HL-60 (cell line): ENCODE measurements around the gene PTPRO.

ENCODE experiments used
- POLR2AphosphoS5 ChIP-seq: IDR thresholded peaks from 2 replicates; pipeline ENCODE4 v1.6.1; 2012; ENCODE audit warnings: low read depth
- SPI1 ChIP-seq: IDR thresholded peaks from 2 replicates; pipeline ENCODE4 v1.6.1; 2012; ENCODE audit warnings: low read depth, mild to moderate bottlenecking, borderline replicate concordance
- TF ChIP-seq, protein P1 (sequence below): IDR thresholded peaks from one replicate; pipeline ENCODE4 v1.5.1; 2011; ENCODE audit warnings: low read length, control low read depth, inconsistent platforms; ENCODE audit not compliant: insufficient read depth
- TF ChIP-seq, protein P2 (sequence below): IDR thresholded peaks from 2 replicates; pipeline ENCODE4 v1.6.1; 2012; ENCODE audit warnings: low read depth; ENCODE audit not compliant: insufficient replicate concordance

DNA sequence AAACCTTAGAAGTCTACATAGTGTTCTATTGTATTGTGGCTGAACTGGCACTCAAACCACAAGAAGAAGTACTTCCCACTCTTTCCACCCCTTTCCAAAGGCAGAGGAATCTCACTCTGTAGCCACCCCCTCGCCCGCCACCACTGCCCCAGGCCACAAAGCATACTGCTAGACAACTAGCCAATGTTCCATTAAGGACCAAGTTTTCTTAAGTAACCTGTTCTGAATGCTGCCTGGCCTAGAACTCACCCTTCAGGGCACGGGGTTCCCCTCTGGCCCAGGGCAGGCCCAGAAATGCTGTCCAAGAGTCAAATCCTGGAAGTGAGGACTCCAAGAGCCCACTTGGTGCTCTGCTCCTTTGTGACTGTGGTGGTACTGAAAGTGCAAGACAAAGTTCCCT, 15.7 kb upstream of the PTPRO start:
- TF ChIP-seq, protein P1, sequence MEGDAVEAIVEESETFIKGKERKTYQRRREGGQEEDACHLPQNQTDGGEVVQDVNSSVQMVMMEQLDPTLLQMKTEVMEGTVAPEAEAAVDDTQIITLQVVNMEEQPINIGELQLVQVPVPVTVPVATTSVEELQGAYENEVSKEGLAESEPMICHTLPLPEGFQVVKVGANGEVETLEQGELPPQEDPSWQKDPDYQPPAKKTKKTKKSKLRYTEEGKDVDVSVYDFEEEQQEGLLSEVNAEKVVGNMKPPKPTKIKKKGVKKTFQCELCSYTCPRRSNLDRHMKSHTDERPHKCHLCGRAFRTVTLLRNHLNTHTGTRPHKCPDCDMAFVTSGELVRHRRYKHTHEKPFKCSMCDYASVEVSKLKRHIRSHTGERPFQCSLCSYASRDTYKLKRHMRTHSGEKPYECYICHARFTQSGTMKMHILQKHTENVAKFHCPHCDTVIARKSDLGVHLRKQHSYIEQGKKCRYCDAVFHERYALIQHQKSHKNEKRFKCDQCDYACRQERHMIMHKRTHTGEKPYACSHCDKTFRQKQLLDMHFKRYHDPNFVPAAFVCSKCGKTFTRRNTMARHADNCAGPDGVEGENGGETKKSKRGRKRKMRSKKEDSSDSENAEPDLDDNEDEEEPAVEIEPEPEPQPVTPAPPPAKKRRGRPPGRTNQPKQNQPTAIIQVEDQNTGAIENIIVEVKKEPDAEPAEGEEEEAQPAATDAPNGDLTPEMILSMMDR: no peak
- TF ChIP-seq SPI1 (no peak), POLR2AphosphoS5 (no peak)
- TF ChIP-seq, protein P2, sequence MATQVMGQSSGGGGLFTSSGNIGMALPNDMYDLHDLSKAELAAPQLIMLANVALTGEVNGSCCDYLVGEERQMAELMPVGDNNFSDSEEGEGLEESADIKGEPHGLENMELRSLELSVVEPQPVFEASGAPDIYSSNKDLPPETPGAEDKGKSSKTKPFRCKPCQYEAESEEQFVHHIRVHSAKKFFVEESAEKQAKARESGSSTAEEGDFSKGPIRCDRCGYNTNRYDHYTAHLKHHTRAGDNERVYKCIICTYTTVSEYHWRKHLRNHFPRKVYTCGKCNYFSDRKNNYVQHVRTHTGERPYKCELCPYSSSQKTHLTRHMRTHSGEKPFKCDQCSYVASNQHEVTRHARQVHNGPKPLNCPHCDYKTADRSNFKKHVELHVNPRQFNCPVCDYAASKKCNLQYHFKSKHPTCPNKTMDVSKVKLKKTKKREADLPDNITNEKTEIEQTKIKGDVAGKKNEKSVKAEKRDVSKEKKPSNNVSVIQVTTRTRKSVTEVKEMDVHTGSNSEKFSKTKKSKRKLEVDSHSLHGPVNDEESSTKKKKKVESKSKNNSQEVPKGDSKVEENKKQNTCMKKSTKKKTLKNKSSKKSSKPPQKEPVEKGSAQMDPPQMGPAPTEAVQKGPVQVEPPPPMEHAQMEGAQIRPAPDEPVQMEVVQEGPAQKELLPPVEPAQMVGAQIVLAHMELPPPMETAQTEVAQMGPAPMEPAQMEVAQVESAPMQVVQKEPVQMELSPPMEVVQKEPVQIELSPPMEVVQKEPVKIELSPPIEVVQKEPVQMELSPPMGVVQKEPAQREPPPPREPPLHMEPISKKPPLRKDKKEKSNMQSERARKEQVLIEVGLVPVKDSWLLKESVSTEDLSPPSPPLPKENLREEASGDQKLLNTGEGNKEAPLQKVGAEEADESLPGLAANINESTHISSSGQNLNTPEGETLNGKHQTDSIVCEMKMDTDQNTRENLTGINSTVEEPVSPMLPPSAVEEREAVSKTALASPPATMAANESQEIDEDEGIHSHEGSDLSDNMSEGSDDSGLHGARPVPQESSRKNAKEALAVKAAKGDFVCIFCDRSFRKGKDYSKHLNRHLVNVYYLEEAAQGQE: no peak
